Left lung (tissue), 10 donors: Measurements from ENCODE around the gene SLC9A6. TPM values are rescaled to one million over a fixed set of nuclear protein-coding genes. Genes with fewer than 3 reads are reported as not detected.
"Not testable (repeated sequence)": the region's sequence is repeated elsewhere in the genome, so short reads cannot be mapped to it uniquely, and the experiment has no call there.

Source experiments
- ATAC-seq: fragments of 200-7000 bp; cut with Tn5 transposase; one replicate; pipeline ENCODE4 v1.9.1; 2020; ENCODE audit warnings: moderate library complexity
- DNase-seq, 4 donors: peaks; one replicate each; pipeline ENCODE4 v3.0.0-alpha.2; 2013 to 2020
- H3K27ac ChIP-seq, 2 donors: fragments of 200-600 bp; sonication (generic) in 1 of 2; one replicate each; pipeline versions ENCODE4 v1.5.0 to v1.8.0; 2020 to 2021
- H3K27me3 ChIP-seq, 2 donors: fragments of 200-600 bp; sonication (generic) in 1 of 2; one replicate each; pipeline versions ENCODE4 v1.5.0 to v1.8.0; 2020 to 2021
- H3K36me3 ChIP-seq, 2 donors: fragments of 200-600 bp; sonication (generic) in 1 of 2; one replicate each; pipeline versions ENCODE4 v1.5.0 to v1.8.0; 2020 to 2021
- H3K4me1 ChIP-seq, 2 donors: fragments of 200-600 bp; one replicate each; pipeline ENCODE4 v1.8.0; 2021
- H3K4me3 ChIP-seq, 2 donors: fragments of 200-600 bp; sonication (generic) in 1 of 2; one replicate each; pipeline versions ENCODE4 v1.5.0 to v1.8.0; 2020 to 2021; ENCODE audit warnings: mild to moderate bottlenecking in 1 of 2
- H3K9me3 ChIP-seq, 2 donors: fragments of 200-600 bp; sonication (generic) in 1 of 2; one replicate each; pipeline versions ENCODE4 v1.5.0 to v1.8.0; 2020 to 2021
- intact Hi-C, 2 donors: fragments of 100-400 bp; cut with DNase I; formaldehyde crosslinking; loops; one replicate each; pipeline versions ENCODE4 v1.11.2 to v1.14.2; 2022
- polyA plus RNA-seq, 6 donors: library from polyadenylated mRNA; unstranded; fragments of 120-200 nt; gene quantifications; one replicate each; pipeline ENCODE4 v1.2.1, GENCODE V29; 2013; ENCODE audit not compliant: insufficient read length in 6 of 6
- total RNA-seq, 2 donors: library from RNA; stranded (reverse); fragmentation: NEBNext Ultra II Directional; extraction: Animal tissue kit (Norgen Biotek cat#: 25700); gene quantifications; one replicate each; pipeline ENCODE4 v1.2.1, GENCODE V29; 2021
- TF ChIP-seq, protein P1 (sequence below), 2 donors: fragments of 200-600 bp; sonication (generic) in 1 of 2; IDR thresholded peaks; one replicate each; pipeline versions ENCODE4 v1.5.0 to v1.8.0; 2021; ENCODE audit warnings: antibody characterized with exemption in 2 of 2
- donor health status: DM: no; HTN: yes; CAD: no.
- donor health status: DM: no; HTN: no; CAD: no.

SLC9A6 gene
- total and polyA plus RNA-seq, 8 donors = 15.1 to 24.3 (median 21.1) TPM

DNA sequence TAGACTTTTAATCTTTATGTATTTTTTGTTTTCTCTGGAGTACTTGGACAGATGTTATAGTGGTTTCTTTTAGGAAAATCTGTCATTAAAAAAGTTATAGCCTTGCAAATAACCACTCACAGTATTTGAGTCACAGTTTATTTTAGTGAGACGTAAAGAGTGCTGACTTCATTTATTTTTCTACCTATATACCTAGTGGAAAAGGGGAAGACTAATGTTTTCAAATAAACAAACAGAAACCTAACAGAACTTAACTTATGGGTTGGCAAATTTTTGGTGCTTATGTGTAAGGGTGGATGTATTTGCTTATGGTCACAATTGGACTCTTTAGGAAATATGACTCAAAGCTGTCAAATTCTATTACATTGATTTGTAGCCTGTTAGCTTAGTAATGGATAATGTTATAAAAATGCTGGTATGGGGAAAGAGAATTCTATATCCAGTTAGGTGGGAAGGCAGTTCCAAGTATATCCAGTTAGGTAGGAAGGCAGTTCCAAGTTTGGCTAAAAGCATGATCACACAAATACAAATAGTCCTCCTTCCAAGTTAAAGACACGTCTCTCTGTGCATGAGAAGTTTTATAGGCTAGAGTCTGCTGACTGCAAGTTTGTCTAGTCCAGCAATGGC lies 61.9 kb downstream of the SLC9A6 start:
- TF ChIP-seq, protein P1, sequence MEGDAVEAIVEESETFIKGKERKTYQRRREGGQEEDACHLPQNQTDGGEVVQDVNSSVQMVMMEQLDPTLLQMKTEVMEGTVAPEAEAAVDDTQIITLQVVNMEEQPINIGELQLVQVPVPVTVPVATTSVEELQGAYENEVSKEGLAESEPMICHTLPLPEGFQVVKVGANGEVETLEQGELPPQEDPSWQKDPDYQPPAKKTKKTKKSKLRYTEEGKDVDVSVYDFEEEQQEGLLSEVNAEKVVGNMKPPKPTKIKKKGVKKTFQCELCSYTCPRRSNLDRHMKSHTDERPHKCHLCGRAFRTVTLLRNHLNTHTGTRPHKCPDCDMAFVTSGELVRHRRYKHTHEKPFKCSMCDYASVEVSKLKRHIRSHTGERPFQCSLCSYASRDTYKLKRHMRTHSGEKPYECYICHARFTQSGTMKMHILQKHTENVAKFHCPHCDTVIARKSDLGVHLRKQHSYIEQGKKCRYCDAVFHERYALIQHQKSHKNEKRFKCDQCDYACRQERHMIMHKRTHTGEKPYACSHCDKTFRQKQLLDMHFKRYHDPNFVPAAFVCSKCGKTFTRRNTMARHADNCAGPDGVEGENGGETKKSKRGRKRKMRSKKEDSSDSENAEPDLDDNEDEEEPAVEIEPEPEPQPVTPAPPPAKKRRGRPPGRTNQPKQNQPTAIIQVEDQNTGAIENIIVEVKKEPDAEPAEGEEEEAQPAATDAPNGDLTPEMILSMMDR (IDR thresholded peaks at IDR 0.05) = no peak
- ATAC-seq (no peak), DNase-seq (no peak)
- H3K4me3 ChIP-seq = no peak overlapping the region
- H3K9me3 ChIP-seq = no peaks in the 10 kb centered on the region
- no peaks in the 10 kb centered on the region for H3K36me3 ChIP-seq
- peaks cover 0 to 4% of the 10 kb centered on the region in 2 donors for H3K27me3 ChIP-seq
- intact Hi-C loops = no loop called here
- H3K27ac ChIP-seq = no peak overlapping the region
- H3K4me1 ChIP-seq = no peaks in the 10 kb centered on the region

DNA sequence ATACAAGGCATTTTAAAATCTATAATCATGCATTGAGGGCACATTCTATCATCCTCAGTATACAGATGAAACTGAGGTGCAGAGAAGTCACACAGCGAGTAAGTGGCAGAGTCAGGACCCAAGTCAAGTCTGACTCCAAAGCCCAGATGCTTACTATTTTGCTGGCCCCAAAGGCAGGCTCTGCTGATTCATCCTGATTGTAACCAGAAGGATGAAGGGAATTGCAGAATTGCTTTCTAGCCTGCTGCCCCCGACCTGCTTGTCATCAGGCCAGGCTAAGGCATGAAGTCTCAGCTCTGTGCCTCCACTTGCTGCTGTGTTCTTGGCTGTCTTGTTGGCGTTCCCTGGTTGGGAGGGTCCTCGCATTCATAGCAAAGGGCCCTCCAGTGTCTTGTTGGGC lies 62.7 kb downstream of the SLC9A6 start:
- H3K27ac ChIP-seq = no peak overlapping the region
- TF ChIP-seq, protein P1 (IDR thresholded peaks at IDR 0.05) = no peak
- no peaks in the 10 kb centered on the region for H3K9me3 ChIP-seq
- intact Hi-C loops = no loop called here
- H3K27me3 ChIP-seq = peaks cover 0 to 4% of the 10 kb centered on the region in 2 donors
- H3K4me3 ChIP-seq = no peak overlapping the region
- ATAC-seq (no peak), DNase-seq (no peak)
- no peaks in the 10 kb centered on the region for H3K4me1 ChIP-seq
- no peaks in the 10 kb centered on the region for H3K36me3 ChIP-seq

DNA sequence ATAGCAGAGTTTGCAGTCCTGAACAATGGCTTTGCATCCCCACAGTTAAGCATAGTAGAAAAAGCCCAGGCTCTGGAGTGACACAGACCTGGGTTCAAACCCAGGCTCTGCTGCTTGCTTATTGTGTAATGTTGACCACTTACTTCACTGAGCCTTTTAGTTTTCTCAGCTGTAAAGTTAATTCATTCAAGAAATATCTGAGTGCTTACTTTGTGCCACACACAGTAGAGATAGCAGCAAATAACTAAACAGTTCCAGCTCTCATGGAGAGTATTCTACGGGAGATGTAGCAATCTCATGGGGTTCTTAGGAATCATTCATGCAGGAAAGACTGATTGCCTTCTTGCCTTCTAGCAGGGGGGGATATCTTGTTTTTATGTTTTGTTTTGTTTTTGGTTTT lies 63.2 kb downstream of the SLC9A6 start:
- TF ChIP-seq, protein P1 (IDR thresholded peaks at IDR 0.05) = no peak
- DNase-seq (no peak), ATAC-seq (no peak)
- Histone ChIP-seq H3K4me1 (no peaks in the 10 kb centered on the region), H3K4me3 (no peak overlapping the region), H3K36me3 (no peaks in the 10 kb centered on the region), H3K27ac (no peak overlapping the region), H3K27me3 (peaks cover 0 to under 1% of the 10 kb centered on the region in 2 donors), H3K9me3 (no peaks in the 10 kb centered on the region)
- intact Hi-C loops = no loop called here

DNA sequence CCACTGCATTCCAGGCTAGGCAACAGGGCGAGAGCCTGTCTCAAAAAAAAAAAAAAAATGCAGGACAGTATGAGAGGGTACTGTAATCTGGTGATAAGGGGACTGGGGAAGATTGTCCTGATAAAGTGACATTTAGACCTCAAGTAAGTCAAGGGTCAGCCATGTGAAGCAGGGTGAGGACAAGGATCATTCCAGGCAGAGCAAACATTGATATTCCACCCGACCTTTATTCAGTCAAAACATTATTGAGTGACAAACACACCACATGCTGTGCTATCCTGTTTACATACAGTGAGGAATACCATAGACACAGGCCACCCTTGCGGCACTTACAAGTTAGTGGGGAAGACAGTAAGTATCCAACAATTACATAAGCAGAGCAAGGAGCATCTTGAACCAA lies 64.4 kb downstream of the SLC9A6 start:
- H3K9me3 ChIP-seq = no peaks in the 10 kb centered on the region
- H3K4me1 ChIP-seq = no peaks in the 10 kb centered on the region
- no peaks in the 10 kb centered on the region for H3K36me3 ChIP-seq
- no peak for DNase-seq
- TF ChIP-seq, protein P1 (IDR thresholded peaks at IDR 0.05) = no peak
- intact Hi-C loops = no loop called here
- no peak for ATAC-seq
- H3K4me3 ChIP-seq = no peak overlapping the region
- H3K27me3 ChIP-seq = no peaks in the 10 kb centered on the region
- H3K27ac ChIP-seq = no peak overlapping the region

DNA sequence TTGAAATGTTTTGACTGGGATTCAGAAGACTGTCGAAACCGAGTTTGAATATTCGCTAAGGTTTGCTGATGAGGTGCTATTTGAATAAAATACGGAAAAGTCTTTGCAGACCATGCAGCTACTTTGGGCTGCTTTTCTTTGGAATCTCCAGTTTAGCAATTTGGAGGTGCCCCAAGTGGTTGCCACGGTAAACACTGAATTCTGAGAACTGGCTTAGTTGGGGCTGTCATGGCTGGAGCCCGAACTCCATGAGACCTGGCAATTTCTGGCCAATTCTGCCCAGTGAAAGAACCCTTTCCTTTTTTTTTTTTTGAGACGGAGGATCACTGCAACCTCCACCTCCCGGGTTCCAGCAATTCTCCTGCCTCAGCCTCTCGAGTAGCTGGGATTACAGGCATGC lies 65.6 kb downstream of the SLC9A6 start:
- H3K27ac ChIP-seq, H3K36me3 ChIP-seq, ATAC-seq, H3K27me3 ChIP-seq, H3K4me1 ChIP-seq, H3K4me3 ChIP-seq, H3K9me3 ChIP-seq, intact Hi-C loops: not testable (repeated sequence)
- DNase-seq = peak in 1 of 4 donors; percentile 40

DNA sequence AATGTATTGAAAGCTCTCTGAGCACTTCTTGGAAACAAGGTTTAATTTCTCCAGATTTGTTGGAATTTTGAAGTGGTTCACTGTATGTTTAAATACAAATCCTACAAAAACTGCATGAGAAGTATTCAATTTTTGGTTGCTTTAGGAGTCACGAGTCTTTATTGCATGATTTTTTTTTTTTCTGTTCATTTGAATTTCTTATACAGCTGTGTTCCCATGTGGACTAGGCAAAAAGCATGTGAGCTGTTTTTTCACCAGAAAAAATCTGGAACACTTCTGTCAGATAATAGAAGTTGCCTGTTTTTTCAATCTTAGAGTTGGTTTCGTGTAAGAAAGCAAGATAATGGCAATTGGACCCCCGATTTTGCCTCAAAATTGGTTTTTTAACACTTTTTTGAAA lies 66.4 kb downstream of the SLC9A6 start:
- no peak overlapping the region for H3K4me3 ChIP-seq
- TF ChIP-seq, protein P1 (IDR thresholded peaks at IDR 0.05) = no peak
- H3K36me3 ChIP-seq = no peaks in the 10 kb centered on the region
- H3K4me1 ChIP-seq = no peaks in the 10 kb centered on the region
- H3K27ac ChIP-seq = no peak overlapping the region
- intact Hi-C loops = no loop called here
- no peak for ATAC-seq
- no peaks in the 10 kb centered on the region for H3K27me3 ChIP-seq
- DNase-seq = no peak
- H3K9me3 ChIP-seq = no peaks in the 10 kb centered on the region
